GM12892 (cell line): ENCODE measurements around the gene CDHR3.
"Not testable (repeated sequence)": the region's sequence is repeated elsewhere in the genome, so short reads cannot be mapped to it uniquely, and the experiment has no call there.

Source experiments
- DNase-seq: peaks from one replicate; pipeline ENCODE4 v3.0.0; 2011; ENCODE audit not compliant: insufficient read length
- FAIRE-seq: peaks from 2 replicates; lab custom pipeline; 2011; peaks lifted over from hg19 to GRCh38; lab: Jason Lieb, UNC
- POLR2A ChIP-seq: IDR thresholded peaks from 2 replicates; pipeline ENCODE4 v1.6.1; 2011; ENCODE audit warnings: low read depth, low read length, control low read depth
- POLR2AphosphoS5 ChIP-seq: IDR thresholded peaks from 2 replicates; pipeline ENCODE4 v1.6.1; 2011; ENCODE audit warnings: low read depth, low read length, control low read depth
- TAF1 ChIP-seq: IDR thresholded peaks from 2 replicates; pipeline ENCODE4 v1.6.1; 2011; ENCODE audit warnings: low read depth, mild to moderate bottlenecking, control low read depth, low read length, borderline replicate concordance

The CDHR3 gene

DNA sequence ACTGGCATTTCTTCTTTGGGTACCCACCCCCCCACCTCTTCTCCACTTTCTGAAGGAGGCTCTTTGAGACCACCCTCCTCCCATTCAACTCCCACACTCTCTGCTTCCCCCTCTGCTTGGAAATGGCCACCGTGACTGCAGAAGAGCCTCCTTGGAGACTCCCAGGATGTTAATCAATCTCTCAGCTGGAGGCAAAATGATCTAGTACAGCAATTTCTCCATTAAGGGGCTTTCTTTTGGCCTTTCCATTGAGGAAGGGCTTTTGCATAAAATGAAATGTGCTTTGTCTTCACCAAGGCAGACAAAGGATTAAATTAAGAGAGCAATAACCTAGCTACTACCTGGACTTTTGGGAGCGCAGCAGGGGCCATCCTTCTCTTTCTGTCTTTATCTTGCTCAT lies 26.1 kb downstream of the CDHR3 start:
- FAIRE-seq (no peak), DNase-seq (no peak)
- no peak for TF ChIP-seq POLR2A
- no peak for TF ChIP-seq POLR2AphosphoS5
- TF ChIP-seq TAF1, result no peak

DNA sequence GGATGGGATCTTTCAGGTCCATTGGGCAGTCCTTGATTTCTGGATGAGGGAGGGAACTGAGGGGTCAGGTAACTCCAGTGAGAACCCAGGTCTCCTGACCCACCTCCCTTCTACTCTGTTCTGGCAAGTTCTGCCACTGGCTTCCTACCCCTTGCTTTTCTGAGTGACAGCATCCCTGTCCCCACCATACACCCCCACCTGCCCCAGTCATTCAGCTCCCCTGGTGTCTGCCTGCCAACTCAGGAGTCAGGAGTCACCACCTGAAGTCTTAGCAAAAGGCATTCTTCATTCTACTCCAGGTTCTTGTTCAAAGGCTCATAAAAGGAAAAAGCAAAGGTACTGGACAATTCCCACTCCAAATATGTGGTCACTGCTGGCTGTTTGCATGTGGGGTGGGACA lies 26.6 kb downstream of the CDHR3 start:
- DNase-seq (no peak), FAIRE-seq (no peak)
- TF ChIP-seq TAF1, result no peak
- TF ChIP-seq POLR2A, result no peak
- no peak for TF ChIP-seq POLR2AphosphoS5

DNA sequence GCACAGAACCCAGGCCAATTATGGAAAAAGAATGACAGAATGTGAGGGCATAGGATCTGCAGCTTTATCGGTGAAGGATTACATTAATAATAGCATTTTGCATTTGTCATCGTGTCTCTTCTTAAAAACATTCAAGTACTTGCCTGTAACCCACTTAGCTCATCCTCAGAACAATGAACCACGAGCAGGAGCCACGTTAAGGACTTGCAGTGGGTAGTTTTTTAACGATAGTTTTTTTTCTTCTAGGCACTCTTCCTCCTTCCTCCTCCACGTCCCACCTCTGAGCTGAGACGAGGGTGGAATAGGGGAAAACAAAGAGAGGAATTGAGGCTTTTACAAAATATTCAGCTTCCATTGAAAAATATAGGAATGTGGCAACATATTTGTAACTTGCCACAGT lies 27.1 kb downstream of the CDHR3 start:
- DNase-seq (no peak), FAIRE-seq (no peak)
- TF ChIP-seq POLR2AphosphoS5 (no peak), POLR2A (no peak), TAF1 (no peak)

DNA sequence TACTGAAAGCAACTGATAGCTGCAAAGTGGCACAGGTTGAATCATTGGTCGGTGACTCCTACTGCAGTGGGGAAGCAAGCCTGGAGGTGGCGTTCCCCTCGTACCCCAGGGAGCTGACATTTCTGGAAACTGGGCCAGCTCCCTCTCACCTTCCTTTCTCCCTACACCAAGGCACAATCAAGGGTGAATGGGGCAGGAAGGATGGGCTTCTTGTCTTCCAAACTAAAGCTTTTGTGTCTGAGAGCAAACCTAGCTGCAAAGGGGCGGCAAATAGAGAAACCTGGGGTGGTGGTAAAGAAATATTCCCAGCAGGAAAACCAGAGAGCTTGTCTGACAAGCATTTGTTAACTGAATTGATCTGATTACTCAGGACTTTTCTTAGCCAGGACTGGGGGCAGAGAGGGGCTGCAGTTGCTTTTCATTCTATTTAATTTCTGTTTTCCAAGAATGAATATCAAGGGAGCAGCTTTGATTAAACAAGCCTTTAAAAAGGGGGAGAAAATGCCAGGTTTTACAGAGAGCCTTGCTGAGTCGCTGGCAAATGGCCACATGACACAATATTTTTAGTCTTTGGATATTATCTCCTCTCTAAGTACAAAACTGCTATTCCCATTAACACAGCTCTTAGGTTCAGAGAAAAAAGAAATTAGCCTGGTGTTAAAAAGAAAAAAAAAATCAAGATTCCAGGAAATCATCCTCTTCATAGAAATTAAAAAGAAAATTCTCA lies 27.8 kb downstream of the CDHR3 start:
- FAIRE-seq, result no peak
- TF ChIP-seq TAF1 (no peak), POLR2AphosphoS5 (no peak), POLR2A (no peak)
- DNase-seq, result no peak

DNA sequence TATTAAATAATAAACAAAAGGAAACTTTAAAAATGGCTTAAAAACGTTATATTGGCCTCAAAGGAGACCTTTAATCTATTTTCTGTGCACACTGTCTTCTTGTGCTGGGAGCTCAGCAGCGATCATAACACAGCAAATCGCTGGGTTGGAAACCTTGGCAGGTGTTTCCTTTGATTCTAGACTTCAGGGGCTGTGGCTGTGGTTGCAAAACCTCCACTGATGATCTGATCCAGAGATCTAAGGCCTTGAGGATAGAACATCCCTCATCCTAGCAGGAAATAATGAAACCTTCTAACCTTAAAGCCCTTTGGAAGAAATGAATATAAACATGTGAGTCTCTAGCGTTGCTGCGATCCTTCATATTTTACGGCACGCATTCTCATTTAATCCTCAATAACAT lies 29.8 kb downstream of the CDHR3 start:
- TF ChIP-seq TAF1 (no peak), POLR2A (no peak), POLR2AphosphoS5 (no peak)
- no peak for DNase-seq
- no peak for FAIRE-seq

DNA sequence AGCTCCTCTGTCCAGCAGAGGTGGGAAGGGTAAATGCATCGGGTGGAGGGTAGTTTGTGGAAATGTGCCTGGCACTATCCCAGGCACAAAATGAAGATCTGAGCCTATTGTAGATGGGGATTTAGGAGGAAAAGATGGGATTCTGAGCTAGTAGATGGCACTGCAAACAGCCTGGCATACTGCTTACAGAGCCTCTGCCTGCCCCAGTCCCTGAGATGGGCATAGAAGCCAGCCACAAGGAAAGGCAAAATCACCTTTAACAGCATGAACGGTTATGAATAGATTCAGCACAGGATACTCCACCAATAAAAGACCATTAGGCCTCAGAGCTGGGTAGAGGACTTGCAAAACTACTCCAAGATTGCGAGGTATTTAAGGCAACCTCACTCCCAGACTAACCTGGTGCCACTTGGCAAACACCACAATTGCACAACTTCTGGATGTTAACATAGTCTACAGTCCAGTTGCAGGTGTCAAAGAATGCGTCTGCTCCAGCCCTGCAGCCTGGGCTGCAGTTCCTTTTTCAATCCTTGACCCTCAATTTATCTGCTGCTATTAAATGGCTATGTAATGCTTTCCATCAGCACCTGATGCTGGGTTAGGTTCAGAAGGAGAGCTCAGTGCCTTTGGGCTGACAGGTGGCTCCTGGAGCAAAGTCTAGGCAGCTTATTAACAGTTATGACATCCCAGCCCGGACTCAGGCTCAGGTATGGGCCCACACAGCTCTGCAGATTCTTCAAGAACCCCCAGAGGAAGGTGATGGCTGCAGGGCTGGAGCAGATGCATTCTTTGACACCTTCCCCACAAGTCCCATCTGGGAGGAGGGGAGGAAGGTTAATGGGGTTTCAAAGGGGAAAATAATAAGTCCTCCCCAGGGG lies 34.0 kb downstream of the CDHR3 start:
- TF ChIP-seq POLR2A (no peak), POLR2AphosphoS5 (no peak)
- no peak for FAIRE-seq
- DNase-seq, result no peak

DNA sequence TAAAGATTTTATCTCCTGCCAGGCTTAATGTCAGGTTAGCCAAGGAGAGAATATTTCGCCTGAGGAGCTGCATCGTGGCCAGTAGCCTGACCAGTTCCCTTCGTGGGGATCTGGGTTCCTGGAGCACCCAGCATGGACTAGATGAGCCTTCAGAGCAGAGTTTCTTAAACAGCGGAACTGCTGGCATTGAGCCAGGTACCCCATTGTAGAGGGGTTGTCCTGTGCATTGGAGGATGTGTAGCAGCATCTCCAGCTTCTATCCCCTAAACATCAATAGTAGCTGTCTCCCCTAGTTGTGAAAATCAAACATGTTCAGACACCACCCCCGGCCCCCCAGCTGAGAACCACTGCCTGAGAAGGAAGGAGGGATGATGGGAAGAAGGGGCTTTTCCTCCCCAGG lies 36.2 kb downstream of the CDHR3 start:
- FAIRE-seq (no peak), DNase-seq (no peak)
- TF ChIP-seq TAF1 (no peak), POLR2AphosphoS5 (no peak), POLR2A (no peak)

DNA sequence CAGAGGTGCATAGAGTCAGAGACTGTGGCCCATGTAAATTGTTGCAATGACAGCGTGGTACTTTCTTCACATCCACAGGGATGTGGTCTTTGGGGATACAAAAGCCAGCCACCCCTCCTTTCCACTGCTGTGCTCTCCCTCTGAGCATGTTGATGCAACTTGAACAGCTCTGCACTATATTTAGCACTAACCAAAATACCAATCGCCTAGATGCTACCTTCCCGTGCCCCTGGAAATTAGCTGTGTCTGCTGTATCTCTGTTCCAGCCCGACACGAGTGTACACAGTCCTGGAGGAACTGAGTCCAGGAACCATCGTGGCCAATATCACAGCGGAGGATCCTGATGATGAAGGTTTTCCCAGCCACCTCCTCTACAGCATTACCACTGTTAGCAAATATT lies 38.1 kb downstream of the CDHR3 start:
- TF ChIP-seq POLR2AphosphoS5 (no peak), POLR2A (no peak), TAF1 (no peak)
- DNase-seq (no peak), FAIRE-seq (no peak)

DNA sequence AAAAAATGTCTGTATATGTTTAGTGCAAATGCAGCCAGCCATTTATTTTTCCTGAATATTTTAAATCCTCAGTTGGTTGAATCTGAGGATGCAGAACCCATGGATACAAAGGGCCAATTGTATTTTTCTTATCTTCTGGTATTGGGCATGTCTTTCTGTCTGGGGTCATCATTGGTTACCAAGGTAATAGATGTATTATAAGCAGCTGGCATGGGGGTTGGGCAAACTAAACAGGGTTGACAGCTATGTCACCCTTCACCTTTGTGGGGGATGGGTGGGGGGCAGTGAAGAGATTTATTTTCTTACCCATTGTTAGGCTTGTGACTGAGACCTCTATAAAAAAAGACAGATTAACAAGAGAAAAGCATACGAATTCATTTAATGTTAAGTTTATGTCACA lies 38.8 kb downstream of the CDHR3 start:
- no peak for FAIRE-seq
- DNase-seq, result no peak
- TF ChIP-seq TAF1 (no peak), POLR2AphosphoS5 (no peak), POLR2A (no peak)

DNA sequence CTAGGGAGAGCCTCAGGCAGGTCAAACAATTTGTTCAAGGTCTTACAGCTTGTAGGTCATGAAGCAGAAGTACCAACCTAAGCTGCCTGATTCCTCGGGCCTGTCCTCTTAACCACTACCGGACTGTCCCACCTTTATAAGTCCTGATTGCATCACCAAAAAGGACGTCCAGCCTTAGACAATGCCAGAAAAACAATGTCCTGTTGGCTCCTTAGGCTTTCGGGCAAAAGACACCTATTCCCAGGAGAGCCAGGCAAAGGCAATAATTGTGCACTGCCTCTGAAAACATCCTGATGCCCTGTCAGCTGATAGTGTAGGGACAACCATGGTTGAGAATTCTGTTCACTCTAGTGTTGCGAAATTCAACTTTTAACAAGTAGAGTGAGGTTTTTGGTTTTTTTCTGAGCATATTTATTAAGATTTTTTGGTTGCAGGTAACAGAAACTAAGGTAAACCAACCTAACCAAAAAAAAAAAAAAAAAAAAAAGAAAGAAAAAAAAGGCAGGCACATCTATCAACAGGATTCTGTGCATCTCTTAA lies 40.5 kb downstream of the CDHR3 start:
- DNase-seq, result no peak

DNA sequence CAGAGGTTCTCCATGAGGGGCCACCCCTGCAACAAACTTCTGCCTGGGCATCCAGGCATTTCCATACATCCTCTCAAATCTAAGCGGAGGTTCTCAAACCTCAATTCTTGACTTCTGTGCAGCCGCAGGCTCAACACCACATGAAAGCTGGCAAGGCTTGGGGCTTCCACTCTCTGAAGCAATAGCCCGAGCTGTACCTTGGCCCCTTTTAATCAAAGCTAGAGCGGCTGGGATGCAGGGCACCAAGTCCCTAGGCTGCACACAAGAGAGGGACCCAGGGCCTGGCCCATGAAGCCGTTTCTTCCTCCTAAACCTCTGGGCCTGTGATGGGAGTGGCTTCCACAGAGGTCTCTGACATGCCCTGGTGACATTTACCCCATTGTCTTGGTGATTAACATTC lies 43.8 kb downstream of the CDHR3 start:
- FAIRE-seq (no peak), DNase-seq (no peak)
- TF ChIP-seq POLR2A (no peak), POLR2AphosphoS5 (no peak), TAF1 (no peak)

More for the DNA sequence above, 40.5 kb downstream of the CDHR3 start:
- FAIRE-seq, result no peak
- no peak for TF ChIP-seq POLR2A
- TF ChIP-seq POLR2AphosphoS5, result no peak
- no peak for TF ChIP-seq TAF1

DNA sequence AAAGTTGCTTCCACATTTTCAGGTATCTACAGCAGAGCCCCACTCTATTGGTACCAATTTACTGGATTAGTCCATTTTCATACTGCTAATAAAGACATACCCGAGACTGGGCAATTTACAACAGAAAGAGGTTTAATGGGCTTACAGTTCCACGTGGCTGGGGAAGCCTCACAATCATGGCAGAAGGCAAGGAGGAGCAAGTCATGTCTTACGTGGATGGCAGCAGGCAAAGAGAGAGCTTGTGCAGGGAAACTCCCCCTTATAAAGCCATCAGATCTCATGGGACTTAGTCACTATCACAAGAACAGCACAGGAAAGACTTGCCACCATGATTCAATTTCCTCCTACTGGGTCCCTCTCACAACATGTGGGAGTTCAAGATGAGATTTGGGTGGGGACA lies 44.7 kb downstream of the CDHR3 start:
- not testable (repeated sequence) for FAIRE-seq

More for the DNA sequence above, 44.7 kb downstream of the CDHR3 start:
- not testable (repeated sequence) for DNase-seq
